ENCODE data around the gene DDI1.

DDI1 gene

DNA sequence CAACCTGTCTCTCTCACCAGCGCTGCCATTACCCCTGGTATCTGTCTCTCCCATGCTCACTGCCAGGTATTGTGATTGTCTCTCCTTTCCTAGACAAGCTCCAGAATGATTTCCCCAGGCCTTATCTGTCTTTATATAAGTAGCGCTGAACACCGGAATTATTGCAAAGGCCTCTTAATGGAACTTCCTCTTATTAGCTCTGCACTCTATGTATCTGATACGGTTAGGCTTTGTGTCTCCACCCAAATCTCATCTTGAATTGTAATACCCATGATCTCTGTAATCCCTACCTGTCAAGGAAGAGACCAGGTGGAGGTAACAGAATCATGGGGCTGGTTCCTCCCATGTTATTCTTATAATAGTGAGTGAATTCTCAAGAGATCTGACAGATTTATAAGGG is 39.3 kb downstream of the DDI1 start:
- DNase-seq (ENCODE audit: low read depth), result no peak
- H3K4me3 ChIP-seq (ENCODE audit: low read length), result no peak overlapping the region

DNA sequence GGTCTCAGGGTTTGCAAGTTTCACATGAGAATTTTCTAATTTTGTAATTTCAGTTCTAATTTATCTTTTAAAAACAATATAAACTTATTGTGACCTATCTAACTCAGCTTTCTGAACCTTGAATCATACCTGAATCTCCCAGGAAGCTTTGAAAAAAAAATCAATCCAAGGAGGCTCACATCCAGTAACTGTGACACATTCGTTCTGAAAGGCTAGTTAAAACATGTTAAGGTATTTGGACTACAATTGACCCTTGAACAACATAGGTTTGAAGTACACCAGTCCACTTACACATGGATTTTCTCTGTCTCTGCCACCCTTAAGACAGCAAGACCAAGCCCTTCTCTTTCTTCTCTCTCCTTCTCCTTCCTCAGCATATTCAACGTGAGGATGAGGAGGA is 40.0 kb downstream of the DDI1 start:
- no peak for DNase-seq (ENCODE audit: low read depth)
- TF ChIP-seq, protein P1, sequence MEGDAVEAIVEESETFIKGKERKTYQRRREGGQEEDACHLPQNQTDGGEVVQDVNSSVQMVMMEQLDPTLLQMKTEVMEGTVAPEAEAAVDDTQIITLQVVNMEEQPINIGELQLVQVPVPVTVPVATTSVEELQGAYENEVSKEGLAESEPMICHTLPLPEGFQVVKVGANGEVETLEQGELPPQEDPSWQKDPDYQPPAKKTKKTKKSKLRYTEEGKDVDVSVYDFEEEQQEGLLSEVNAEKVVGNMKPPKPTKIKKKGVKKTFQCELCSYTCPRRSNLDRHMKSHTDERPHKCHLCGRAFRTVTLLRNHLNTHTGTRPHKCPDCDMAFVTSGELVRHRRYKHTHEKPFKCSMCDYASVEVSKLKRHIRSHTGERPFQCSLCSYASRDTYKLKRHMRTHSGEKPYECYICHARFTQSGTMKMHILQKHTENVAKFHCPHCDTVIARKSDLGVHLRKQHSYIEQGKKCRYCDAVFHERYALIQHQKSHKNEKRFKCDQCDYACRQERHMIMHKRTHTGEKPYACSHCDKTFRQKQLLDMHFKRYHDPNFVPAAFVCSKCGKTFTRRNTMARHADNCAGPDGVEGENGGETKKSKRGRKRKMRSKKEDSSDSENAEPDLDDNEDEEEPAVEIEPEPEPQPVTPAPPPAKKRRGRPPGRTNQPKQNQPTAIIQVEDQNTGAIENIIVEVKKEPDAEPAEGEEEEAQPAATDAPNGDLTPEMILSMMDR (conservative IDR thresholded peaks at IDR 0.05; ENCODE audit: low read length), result no peak
- H3K4me3 ChIP-seq (ENCODE audit: low read length), result no peak overlapping the region

More for the DNA sequence above, 39.3 kb downstream of the DDI1 start:
- TF ChIP-seq, protein P1 (conservative IDR thresholded peaks at IDR 0.05; ENCODE audit: low read length), result no peak

DNA sequence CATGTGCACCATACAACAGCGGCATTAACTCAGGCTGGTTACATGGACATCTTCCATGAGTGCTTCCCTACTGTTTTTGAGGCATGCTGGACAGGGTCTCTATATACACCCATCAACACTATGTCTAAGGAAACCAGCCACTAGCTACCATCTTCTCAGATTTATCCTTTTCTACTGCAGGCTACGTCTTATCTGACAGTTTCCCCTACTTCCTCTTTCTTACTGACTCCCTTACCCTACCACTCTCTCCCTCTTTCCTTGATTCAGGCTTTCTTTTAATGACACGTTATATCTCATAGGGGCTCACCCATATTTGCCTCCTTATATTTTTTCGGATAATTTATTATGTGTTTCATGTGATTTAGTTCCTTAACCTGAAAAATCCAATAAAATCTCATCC is 41.8 kb downstream of the DDI1 start:
- TF ChIP-seq, protein P1 (conservative IDR thresholded peaks at IDR 0.05; ENCODE audit: low read length), result no peak
- no peak for DNase-seq (ENCODE audit: low read depth)
- H3K4me3 ChIP-seq (ENCODE audit: low read length), result no peak overlapping the region

DNA sequence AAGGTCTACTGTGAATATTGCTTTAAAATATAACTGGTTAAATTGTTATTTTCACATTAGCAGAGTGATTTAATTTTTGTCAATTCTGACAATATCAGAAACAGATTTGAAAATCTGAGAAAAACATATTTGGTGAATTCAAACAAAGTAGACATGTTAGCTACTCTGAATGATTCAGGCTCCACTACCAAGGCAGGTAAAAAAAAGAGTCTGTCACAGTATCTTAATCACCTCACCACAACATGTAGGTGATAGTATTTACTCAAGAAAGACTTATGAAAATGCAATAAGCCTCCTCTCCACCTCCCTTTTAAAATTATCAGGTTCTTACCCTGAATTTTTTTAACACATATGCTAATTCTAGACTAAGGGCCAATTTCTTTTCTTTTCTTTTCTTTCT is 42.6 kb downstream of the DDI1 start:
- no peak overlapping the region for H3K4me3 ChIP-seq (ENCODE audit: low read length)
- DNase-seq (ENCODE audit: low read depth), result no peak
- TF ChIP-seq, protein P1 (conservative IDR thresholded peaks at IDR 0.05; ENCODE audit: low read length), result no peak

DNA sequence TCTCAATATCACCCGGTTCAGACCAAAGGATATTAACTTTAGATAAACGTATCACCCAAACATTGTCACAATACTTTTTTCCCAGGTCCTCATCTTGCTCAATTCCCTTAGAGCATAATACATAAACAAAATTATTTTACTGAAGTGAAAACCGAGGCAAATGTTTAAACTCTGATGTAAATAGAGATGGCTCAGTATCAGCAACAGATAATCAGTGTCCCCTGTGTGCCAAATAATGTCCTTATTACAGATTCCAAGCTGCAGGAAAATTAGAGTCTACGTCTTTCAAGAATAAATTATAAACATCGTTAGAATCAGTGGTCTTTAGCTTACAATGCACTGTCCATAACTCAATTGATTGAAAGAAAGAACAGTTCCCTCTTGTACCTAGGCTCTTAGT is 50.2 kb downstream of the DDI1 start:
- DNase-seq (ENCODE audit: low read depth), result no peak
- H3K4me3 ChIP-seq (ENCODE audit: low read length), result no peak overlapping the region
- TF ChIP-seq, protein P1 (conservative IDR thresholded peaks at IDR 0.05; ENCODE audit: low read length), result no peak
